Keratinocyte (primary cell): ENCODE measurements around the gene ZNG1F.
"Not testable (repeated sequence)": the region's sequence is repeated elsewhere in the genome, so short reads cannot be mapped to it uniquely, and the experiment has no call there.

ENCODE experiments used
- EZH2 ChIP-seq: IDR thresholded peaks from one replicate; pipeline ENCODE4 v1.6.1; 2012; ENCODE audit warnings: inconsistent platforms, mild to moderate bottlenecking, low read length, moderate library complexity
- TF ChIP-seq, protein P1 (sequence below), 3 experiments: IDR thresholded peaks in 1 of 3; conservative IDR thresholded peaks in 1 of 3; optimal IDR thresholded peaks in 1 of 3; 2 replicates in 2 of 3; 3 replicates in 1 of 3; pipeline versions ENCODE3 to v1.5.1; 2011; ENCODE audit warnings: low read length in 3 of 3, mild to moderate bottlenecking in 3 of 3, moderate library complexity in 2 of 3, control low read depth in 1 of 3, inconsistent platforms in 1 of 3; ENCODE audit not compliant: insufficient read depth in 2 of 3; ENCODE audit errors: extremely low read depth in 1 of 3

DNA sequence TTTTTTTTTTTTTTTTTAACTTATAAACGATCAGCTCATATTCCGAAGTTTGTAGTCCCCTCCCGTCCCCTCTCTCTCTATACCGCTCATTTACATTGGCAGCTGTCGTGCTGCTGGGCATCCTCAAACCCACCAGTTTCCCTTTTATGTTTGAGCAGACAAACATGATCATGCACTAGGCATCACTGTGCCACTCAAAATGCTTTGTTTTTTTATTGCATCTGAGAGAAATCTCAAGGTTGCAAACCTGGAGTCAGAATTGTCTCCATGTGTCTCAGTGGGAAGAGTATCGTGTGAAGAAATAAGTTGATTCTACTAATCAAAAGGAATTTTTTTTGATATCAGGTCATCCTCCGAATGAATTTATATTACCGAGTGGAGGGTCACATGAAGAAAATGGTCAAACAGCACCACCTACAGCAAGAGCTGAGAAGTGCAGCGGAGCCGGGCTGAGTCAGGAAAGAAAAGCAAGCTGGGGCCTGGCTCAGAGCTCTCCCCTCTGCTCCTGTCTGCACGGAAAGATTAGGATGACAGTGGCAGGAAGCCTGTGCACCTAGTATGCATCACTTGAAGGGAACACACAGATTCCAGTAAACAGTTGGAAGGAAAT, 100.6 kb downstream of the ZNG1F start:
- TF ChIP-seq, protein P1, sequence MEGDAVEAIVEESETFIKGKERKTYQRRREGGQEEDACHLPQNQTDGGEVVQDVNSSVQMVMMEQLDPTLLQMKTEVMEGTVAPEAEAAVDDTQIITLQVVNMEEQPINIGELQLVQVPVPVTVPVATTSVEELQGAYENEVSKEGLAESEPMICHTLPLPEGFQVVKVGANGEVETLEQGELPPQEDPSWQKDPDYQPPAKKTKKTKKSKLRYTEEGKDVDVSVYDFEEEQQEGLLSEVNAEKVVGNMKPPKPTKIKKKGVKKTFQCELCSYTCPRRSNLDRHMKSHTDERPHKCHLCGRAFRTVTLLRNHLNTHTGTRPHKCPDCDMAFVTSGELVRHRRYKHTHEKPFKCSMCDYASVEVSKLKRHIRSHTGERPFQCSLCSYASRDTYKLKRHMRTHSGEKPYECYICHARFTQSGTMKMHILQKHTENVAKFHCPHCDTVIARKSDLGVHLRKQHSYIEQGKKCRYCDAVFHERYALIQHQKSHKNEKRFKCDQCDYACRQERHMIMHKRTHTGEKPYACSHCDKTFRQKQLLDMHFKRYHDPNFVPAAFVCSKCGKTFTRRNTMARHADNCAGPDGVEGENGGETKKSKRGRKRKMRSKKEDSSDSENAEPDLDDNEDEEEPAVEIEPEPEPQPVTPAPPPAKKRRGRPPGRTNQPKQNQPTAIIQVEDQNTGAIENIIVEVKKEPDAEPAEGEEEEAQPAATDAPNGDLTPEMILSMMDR (optimal IDR thresholded peaks at IDR 0.05 in 1 of 3, IDR thresholded peaks at IDR 0.05 in 1 of 3, conservative IDR thresholded peaks at IDR 0.05 in 1 of 3; ENCODE audit: extremely low read depth in 1 of 3, insufficient read depth in 2 of 3, low read length in 3 of 3), result peak in 1 of 3 experiments; percentile 8
- not testable (repeated sequence) for TF ChIP-seq EZH2
